ENCODE data around the gene CIB2.
A peak's percentile ranks its signal among the peaks of the same experiment; 100 is the strongest.

Gene CIB2

GRCh38 chr15:78108300-78109084 is 22.8 kb downstream of the CIB2 start:
- peak; percentile 92 for TF ChIP-seq CTCF (IDR thresholded peaks at IDR 0.05)
- H3K27ac ChIP-seq: no peak overlapping the region
- DNase-seq (ENCODE audit: low spot score): peak; percentile 84
- H3K4me3 ChIP-seq: no peak overlapping the region

- TF ChIP-seq CTCF (IDR thresholded peaks at IDR 0.05): no peak
- DNase-seq (ENCODE audit: low spot score): no peak
- H3K4me3 ChIP-seq: no peak overlapping the region
- no peak overlapping the region for H3K27ac ChIP-seq
These were observed 23.8 kb downstream of the CIB2 start for GRCh38 chr15:78107471-78107870.

- Histone ChIP-seq H3K27ac (no peak overlapping the region), H3K4me3 (no peak overlapping the region)
- no peak for TF ChIP-seq CTCF (IDR thresholded peaks at IDR 0.05)
- no peak for DNase-seq (ENCODE audit: low spot score)
These were observed 25.6 kb downstream of the CIB2 start for GRCh38 chr15:78105476-78106241.

GRCh38 chr15:78104566-78105475 is 26.4 kb downstream of the CIB2 start:
- no peak for TF ChIP-seq CTCF (IDR thresholded peaks at IDR 0.05)
- no peak for DNase-seq (ENCODE audit: low spot score)
- Histone ChIP-seq H3K4me3 (no peak overlapping the region), H3K27ac (no peak overlapping the region)

- no peak for TF ChIP-seq CTCF (IDR thresholded peaks at IDR 0.05)
- no peak for DNase-seq (ENCODE audit: low spot score)
- Histone ChIP-seq H3K4me3 (no peak overlapping the region), H3K27ac (no peak overlapping the region)
These were observed 27.1 kb downstream of the CIB2 start for GRCh38 chr15:78104119-78104479.

- no peak for TF ChIP-seq CTCF (IDR thresholded peaks at IDR 0.05)
- H3K4me3 ChIP-seq: no peak overlapping the region
- peak overlapping the region in 1 of 2 donors; percentile 31 for H3K27ac ChIP-seq
- DNase-seq (ENCODE audit: low spot score): no peak
These were observed 27.7 kb downstream of the CIB2 start for GRCh38 chr15:78103406-78104118.

Data from coronary artery (tissue), 2 donors.